ENCODE results near the gene CDK17. TPM values are rescaled to one million over a fixed set of nuclear protein-coding genes. Genes with fewer than 3 reads are reported as not detected.

Gene CDK17
- total RNA-seq, 1 experiment from 2014 or later: 23.9 TPM

DNA sequence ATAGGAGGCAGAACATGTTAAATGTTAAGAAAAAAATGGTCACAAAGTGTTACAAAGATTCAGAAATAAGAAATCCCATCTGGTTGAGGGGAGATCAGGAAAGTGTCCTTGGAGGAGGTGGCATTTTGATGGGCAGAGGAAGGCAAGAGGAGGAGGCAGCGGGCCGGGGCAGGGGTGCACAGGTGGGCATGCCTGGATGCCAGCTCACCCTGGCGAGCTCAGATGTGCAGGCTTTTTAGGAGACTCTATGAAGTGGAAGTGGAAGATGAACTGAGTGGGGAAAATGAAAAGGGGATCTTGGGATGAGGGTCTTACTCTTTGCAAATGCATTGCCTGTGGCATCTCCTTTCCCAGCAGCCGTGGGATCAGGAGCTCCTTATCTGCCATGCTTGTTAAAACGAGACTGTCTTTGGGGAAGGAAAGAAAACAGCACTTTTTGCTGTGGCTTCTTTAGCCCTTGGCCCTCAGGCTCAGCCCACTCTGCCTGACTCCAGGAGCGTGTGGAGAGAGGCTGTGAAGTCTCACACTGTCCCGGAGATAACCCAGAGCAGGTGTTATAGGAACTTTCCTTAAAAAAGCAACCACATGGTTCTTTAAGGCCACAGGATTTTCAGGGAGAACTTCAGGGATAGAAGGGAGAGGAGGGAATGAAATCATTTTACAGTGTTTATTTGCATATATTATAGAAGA is 143.4 kb downstream of the CDK17 start:
- TF ChIP-seq, protein P1, sequence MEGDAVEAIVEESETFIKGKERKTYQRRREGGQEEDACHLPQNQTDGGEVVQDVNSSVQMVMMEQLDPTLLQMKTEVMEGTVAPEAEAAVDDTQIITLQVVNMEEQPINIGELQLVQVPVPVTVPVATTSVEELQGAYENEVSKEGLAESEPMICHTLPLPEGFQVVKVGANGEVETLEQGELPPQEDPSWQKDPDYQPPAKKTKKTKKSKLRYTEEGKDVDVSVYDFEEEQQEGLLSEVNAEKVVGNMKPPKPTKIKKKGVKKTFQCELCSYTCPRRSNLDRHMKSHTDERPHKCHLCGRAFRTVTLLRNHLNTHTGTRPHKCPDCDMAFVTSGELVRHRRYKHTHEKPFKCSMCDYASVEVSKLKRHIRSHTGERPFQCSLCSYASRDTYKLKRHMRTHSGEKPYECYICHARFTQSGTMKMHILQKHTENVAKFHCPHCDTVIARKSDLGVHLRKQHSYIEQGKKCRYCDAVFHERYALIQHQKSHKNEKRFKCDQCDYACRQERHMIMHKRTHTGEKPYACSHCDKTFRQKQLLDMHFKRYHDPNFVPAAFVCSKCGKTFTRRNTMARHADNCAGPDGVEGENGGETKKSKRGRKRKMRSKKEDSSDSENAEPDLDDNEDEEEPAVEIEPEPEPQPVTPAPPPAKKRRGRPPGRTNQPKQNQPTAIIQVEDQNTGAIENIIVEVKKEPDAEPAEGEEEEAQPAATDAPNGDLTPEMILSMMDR (conservative IDR thresholded peaks at IDR 0.05; ENCODE audit: low read depth, low read length): no peak
- TF ChIP-seq EZH2 (IDR thresholded peaks at IDR 0.05; ENCODE audit: low read length, unreplicated experiment) (no peak), EZH2phosphoT487 (IDR thresholded peaks at IDR 0.05; ENCODE audit: borderline replicate concordance, low read length) (no peak)
- no peak for DNase-seq
- H3K27ac ChIP-seq (ENCODE audit: low read length): no peak overlapping the region
- H3K4me2 ChIP-seq (ENCODE audit: low read length): no peak overlapping the region
- H3K4me3 ChIP-seq (ENCODE audit: low read length): no peak overlapping the region
- H4K20me1 ChIP-seq (ENCODE audit: low read length): no peaks in the 10 kb centered on the region
- H3F3A ChIP-seq (ENCODE audit: low read length, unreplicated experiment): no peaks in the 10 kb centered on the region
- no peak overlapping the region for H3K9ac ChIP-seq (ENCODE audit: low read length)
- H3K27me3 ChIP-seq (ENCODE audit: low read length): no peaks in the 10 kb centered on the region
- H3K9me2 ChIP-seq (replicated peaks; ENCODE audit: low read length): no peaks in the 10 kb centered on the region
- H3K36me3 ChIP-seq (ENCODE audit: low read depth, low read length): peaks cover 29% of the 10 kb centered on the region
- intact Hi-C loops (cut with micrococcal nuclease): no loop called here
- no peaks in the 10 kb centered on the region for H3K4me1 ChIP-seq (ENCODE audit: insufficient read depth, low read length)
- no peak overlapping the region for H2AFZ ChIP-seq (ENCODE audit: low read length)
- CTCF ChIA-PET: no interaction called here
- H3K79me2 ChIP-seq (ENCODE audit: low read length): peaks cover 5% of the 10 kb centered on the region
- H3K9me3 ChIP-seq (ENCODE audit: low read length): no peaks in the 10 kb centered on the region
- no peak for ATAC-seq
- no TSS peak for BruUV-seq (replicated peaks)
- POLR2A ChIA-PET (ENCODE audit: unreplicated experiment): no interaction called here

DNA sequence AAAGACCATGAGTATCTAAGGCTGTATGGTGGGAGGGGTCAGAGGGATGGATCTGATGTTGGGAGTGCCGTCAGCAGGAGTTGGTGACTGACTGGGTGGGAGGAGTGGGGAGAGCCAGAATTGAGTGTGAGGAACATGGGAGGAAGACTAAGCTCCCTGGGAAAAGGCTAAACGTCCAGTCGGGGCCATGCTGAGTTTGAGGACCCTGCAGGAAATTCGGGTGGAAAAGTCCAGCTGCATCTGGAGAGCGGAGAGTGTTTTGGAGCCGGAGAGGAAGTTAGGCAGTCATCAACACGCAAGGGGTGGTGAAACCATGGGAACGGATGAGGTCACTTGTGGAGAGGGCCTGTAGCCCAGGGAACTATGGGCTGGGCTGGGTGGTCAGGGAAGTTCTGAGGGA is 145.2 kb downstream of the CDK17 start:
- no peaks in the 10 kb centered on the region for H3K4me1 ChIP-seq (ENCODE audit: insufficient read depth, low read length)
- peaks cover 23% of the 10 kb centered on the region for H3K36me3 ChIP-seq (ENCODE audit: low read depth, low read length)
- H3K9me2 ChIP-seq (replicated peaks; ENCODE audit: low read length): no peaks in the 10 kb centered on the region
- no peaks in the 10 kb centered on the region for H3K9me3 ChIP-seq (ENCODE audit: low read length)
- H3K4me2 ChIP-seq (ENCODE audit: low read length): no peak overlapping the region
- no peak overlapping the region for H3K4me3 ChIP-seq (ENCODE audit: low read length)
- no peaks in the 10 kb centered on the region for H3K27me3 ChIP-seq (ENCODE audit: low read length)
- no peaks in the 10 kb centered on the region for H3F3A ChIP-seq (ENCODE audit: low read length, unreplicated experiment)
- BruUV-seq (replicated peaks): no TSS peak
- H3K27ac ChIP-seq (ENCODE audit: low read length): no peak overlapping the region
- intact Hi-C loops (cut with micrococcal nuclease): no loop called here
- no peak overlapping the region for H2AFZ ChIP-seq (ENCODE audit: low read length)
- H3K9ac ChIP-seq (ENCODE audit: low read length): no peak overlapping the region
- POLR2A ChIA-PET (ENCODE audit: unreplicated experiment): interaction anchor here (0.6 kb wide), 1 partner anchor 45 kb away, joined by 5 read pairs; no protein-coding TSS in a partner anchor
- peaks cover 5% of the 10 kb centered on the region for H3K79me2 ChIP-seq (ENCODE audit: low read length)
- ATAC-seq (no peak), DNase-seq (no peak)
- no peak for TF ChIP-seq EZH2phosphoT487 (IDR thresholded peaks at IDR 0.05; ENCODE audit: borderline replicate concordance, low read length)
- TF ChIP-seq EZH2 (IDR thresholded peaks at IDR 0.05; ENCODE audit: low read length, unreplicated experiment): no peak
- TF ChIP-seq, protein P1 (conservative IDR thresholded peaks at IDR 0.05; ENCODE audit: low read depth, low read length): no peak
- H4K20me1 ChIP-seq (ENCODE audit: low read length): no peaks in the 10 kb centered on the region
- CTCF ChIA-PET: no interaction called here

DNA sequence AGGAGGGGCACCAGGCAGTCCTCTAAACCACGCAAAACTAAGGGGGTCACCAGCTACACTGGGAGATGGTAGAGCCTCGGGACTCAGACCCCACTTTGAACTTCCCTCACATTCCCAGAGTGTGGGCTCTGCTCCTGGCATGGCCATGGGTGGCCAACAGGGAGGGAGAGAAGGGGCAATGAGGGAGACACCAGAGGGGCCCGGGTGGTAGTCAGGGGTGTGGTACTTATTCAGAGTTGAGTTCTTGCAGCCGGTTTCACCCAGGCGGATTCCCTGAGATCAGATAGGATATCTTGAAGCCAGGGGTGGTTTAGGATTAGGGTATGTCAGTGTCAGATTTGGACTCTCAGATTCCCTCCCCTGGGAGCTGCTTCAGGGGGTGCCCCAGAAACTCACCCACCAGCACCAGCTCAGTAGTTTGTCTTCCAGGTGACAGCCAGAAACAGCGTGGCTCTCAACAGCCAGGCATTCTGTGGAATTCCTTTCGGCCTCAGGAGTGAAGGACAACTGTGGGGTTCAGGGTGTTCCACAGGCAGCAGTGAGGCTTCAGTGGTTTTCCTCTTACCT is 150.0 kb downstream of the CDK17 start:
- intact Hi-C loops (cut with micrococcal nuclease): no loop called here
- DNase-seq (no peak), ATAC-seq (no peak)
- TF ChIP-seq, protein P1 (conservative IDR thresholded peaks at IDR 0.05; ENCODE audit: low read depth, low read length): no peak
- TF ChIP-seq EZH2phosphoT487 (IDR thresholded peaks at IDR 0.05; ENCODE audit: borderline replicate concordance, low read length): no peak
- TF ChIP-seq EZH2 (IDR thresholded peaks at IDR 0.05; ENCODE audit: low read length, unreplicated experiment): no peak
- H3K9me2 ChIP-seq (replicated peaks; ENCODE audit: low read length): no peaks in the 10 kb centered on the region
- H3K4me1 ChIP-seq (ENCODE audit: insufficient read depth, low read length): peaks cover 17% of the 10 kb centered on the region
- H3K4me3 ChIP-seq (ENCODE audit: low read length): no peak overlapping the region
- BruUV-seq (replicated peaks): no TSS peak
- peaks cover 5% of the 10 kb centered on the region; the same call in 1 of the 2 replicates for H3K79me2 ChIP-seq (ENCODE audit: low read length)
- no peaks in the 10 kb centered on the region for H3F3A ChIP-seq (ENCODE audit: low read length, unreplicated experiment)
- H4K20me1 ChIP-seq (ENCODE audit: low read length): peaks cover 5% of the 10 kb centered on the region; the same call in 1 of the 2 replicates
- H3K9ac ChIP-seq (ENCODE audit: low read length): no peak overlapping the region
- no peak overlapping the region for H3K27ac ChIP-seq (ENCODE audit: low read length)
- ChIA-PET POLR2A (ENCODE audit: unreplicated experiment) (no interaction called here), CTCF (no interaction called here)
- H3K27me3 ChIP-seq (ENCODE audit: low read length): no peaks in the 10 kb centered on the region
- no peaks in the 10 kb centered on the region for H3K9me3 ChIP-seq (ENCODE audit: low read length)
- no peak overlapping the region for H2AFZ ChIP-seq (ENCODE audit: low read length)
- H3K4me2 ChIP-seq (ENCODE audit: low read length): no peak overlapping the region
- H3K36me3 ChIP-seq (ENCODE audit: low read depth, low read length): peaks cover 35% of the 10 kb centered on the region; the same call in 1 of the 2 replicates

All from PC-3 (cell line).